ENCODE measurements around the gene FAM171A2.

FAM171A2 gene

GRCh38 chr17:44318077-44318892 lies 45.4 kb downstream of the FAM171A2 start:
- DNase-seq: no peak

GRCh38 chr17:44317545-44317944 lies 46.1 kb downstream of the FAM171A2 start:
- no peak for DNase-seq

GRCh38 chr17:44315760-44316731 lies 47.6 kb downstream of the FAM171A2 start:
- no peak for DNase-seq

GRCh38 chr17:44314869-44315661 lies 48.6 kb downstream of the FAM171A2 start:
- peak; percentile 78 for DNase-seq

GRCh38 chr17:44314524-44314868 lies 49.2 kb downstream of the FAM171A2 start:
- DNase-seq: no peak

GRCh38 chr17:44314031-44314430 lies 49.6 kb downstream of the FAM171A2 start:
- no peak for DNase-seq

- no peak for DNase-seq
Observed at GRCh38 chr17:44312396-44313104, 51.1 kb downstream of the FAM171A2 start.

- no peak for DNase-seq
Observed at GRCh38 chr17:44311562-44312181, 52.0 kb downstream of the FAM171A2 start.

GRCh38 chr17:44310609-44311376 lies 52.9 kb downstream of the FAM171A2 start:
- DNase-seq: no peak

GRCh38 chr17:44310188-44310587 lies 53.5 kb downstream of the FAM171A2 start:
- DNase-seq: no peak

GRCh38 chr17:44309472-44309871 lies 54.2 kb downstream of the FAM171A2 start:
- DNase-seq: no peak

GRCh38 chr17:44308865-44309264 lies 54.8 kb downstream of the FAM171A2 start:
- no peak for DNase-seq

- peak; percentile 94 for DNase-seq
Observed at GRCh38 chr17:44308320-44308818, 55.3 kb downstream of the FAM171A2 start, which contains the start of gene RUNDC3A. TSS of gene RUNDC3A (plus strand) at chr17:44308601. CDS start at chr17:44308833, 232 bp downstream.

- no peak for DNase-seq
Observed at GRCh38 chr17:44307387-44308186, 56.1 kb downstream of the FAM171A2 start.

- no peak for DNase-seq
Observed at GRCh38 chr17:44304651-44305050, 59.0 kb downstream of the FAM171A2 start.
